ENCODE data around the gene RPAP2.

RPAP2 gene

GRCh38 chr1:92323473-92324453, 24.9 kb downstream of the RPAP2 start (continued):
- no peak for TF ChIP-seq PATZ1 (CRISPR knock-in tag; IDR thresholded peaks at IDR 0.05; ENCODE audit: borderline replicate concordance)

GRCh38 chr1:92324784-92325183, 25.9 kb downstream of the RPAP2 start:
- TF ChIP-seq ISL1 (CRISPR knock-in tag; IDR thresholded peaks at IDR 0.05) (no peak), PATZ1 (CRISPR knock-in tag; IDR thresholded peaks at IDR 0.05; ENCODE audit: borderline replicate concordance) (no peak), PPARA (CRISPR knock-in tag; IDR thresholded peaks at IDR 0.05; ENCODE audit: borderline replicate concordance) (no peak), TCF4 (CRISPR knock-in tag; IDR thresholded peaks at IDR 0.05; ENCODE audit: borderline replicate concordance) (no peak), ESRRG (CRISPR knock-in tag; IDR thresholded peaks at IDR 0.05) (no peak), TSHZ2 (CRISPR knock-in tag; IDR thresholded peaks at IDR 0.05) (no peak), TOX (CRISPR knock-in tag; IDR thresholded peaks at IDR 0.05; ENCODE audit: borderline replicate concordance) (no peak)
- no peak for ATAC-seq

GRCh38 chr1:92326681-92327080, 27.8 kb downstream of the RPAP2 start:
- no peak for TF ChIP-seq ESRRG (CRISPR knock-in tag; IDR thresholded peaks at IDR 0.05)
- no peak for TF ChIP-seq SNAI2 (CRISPR knock-in tag; IDR thresholded peaks at IDR 0.05)
- no peak for TF ChIP-seq ZC3H10 (CRISPR knock-in tag; IDR thresholded peaks at IDR 0.05)
- no peak for TF ChIP-seq ISL1 (CRISPR knock-in tag; IDR thresholded peaks at IDR 0.05)
- no peak for TF ChIP-seq TCF4 (CRISPR knock-in tag; IDR thresholded peaks at IDR 0.05; ENCODE audit: borderline replicate concordance)
- no peak for TF ChIP-seq CSRNP3 (CRISPR knock-in tag; IDR thresholded peaks at IDR 0.05)
- no peak for TF ChIP-seq PPARA (CRISPR knock-in tag; IDR thresholded peaks at IDR 0.05; ENCODE audit: borderline replicate concordance)
- TF ChIP-seq TSHZ2 (CRISPR knock-in tag; IDR thresholded peaks at IDR 0.05), result no peak
- no peak for TF ChIP-seq BACH2 (CRISPR knock-in tag; IDR thresholded peaks at IDR 0.05; ENCODE audit: borderline replicate concordance)
- no peak for TF ChIP-seq CSDC2 (CRISPR knock-in tag; IDR thresholded peaks at IDR 0.05)
- no peak for TF ChIP-seq ZFP30 (CRISPR knock-in tag; IDR thresholded peaks at IDR 0.05)
- TF ChIP-seq RARB (CRISPR knock-in tag; IDR thresholded peaks at IDR 0.05), result no peak
- no peak for TF ChIP-seq ZFP3 (CRISPR knock-in tag; IDR thresholded peaks at IDR 0.05)
- no peak for TF ChIP-seq TOX (CRISPR knock-in tag; IDR thresholded peaks at IDR 0.05; ENCODE audit: borderline replicate concordance)
- no peak for TF ChIP-seq ZNF565 (CRISPR knock-in tag; conservative IDR thresholded peaks at IDR 0.05; ENCODE audit: low read depth)
- no peak for TF ChIP-seq PATZ1 (CRISPR knock-in tag; IDR thresholded peaks at IDR 0.05; ENCODE audit: borderline replicate concordance)
- TF ChIP-seq ARNTL (CRISPR knock-in tag; IDR thresholded peaks at IDR 0.05; ENCODE audit: borderline replicate concordance, low read depth), result no peak
- TF ChIP-seq GLIS3 (CRISPR knock-in tag; IDR thresholded peaks at IDR 0.05), result no peak
- TF ChIP-seq OSR1 (CRISPR knock-in tag; IDR thresholded peaks at IDR 0.05), result no peak
- no peak for ATAC-seq

Measured in SK-N-SH treated with all-trans-retinoic acid at 6 μM for 48 hours (cell line).